Activated naive CD8-positive, alpha-beta T cell treated with anti-CD3 and anti-CD28 coated beads, Interleukin-2, amount 10 ng/mL, durations not matched to agents 7 days and 5 days (primary cell): ENCODE results near the gene SLC1A7. TPM values are rescaled to one million over a fixed set of nuclear protein-coding genes. Genes with fewer than 3 reads are reported as not detected.

Experiments used
- ATAC-seq: fragments of 150-1000 bp; cut with Tn5 transposase; one replicate; pipeline ENCODE4 v1.10.0; 2021; ENCODE audit warnings: low read depth, moderate library complexity
- POLR2A ChIA-PET: fragments of 350-600 bp; sonication (Branson Sonifier 250); formaldehyde crosslinking; loops from one replicate; lab custom pipeline; 2021; ENCODE audit warnings: antibody characterized with exemption; lab: Charles Lee
- DNase-seq: peaks from one replicate; pipeline ENCODE4 v3.0.0; 2021
- H3K27ac Mint-ChIP-seq: one replicate; pipeline ENCODE4 v1.8.0; 2022; ENCODE audit warnings: mild to moderate bottlenecking, mixed read lengths
- H3K27me3 Mint-ChIP-seq: one replicate; pipeline ENCODE4 v1.8.0; 2022; ENCODE audit warnings: mild to moderate bottlenecking, moderate library complexity, mixed read lengths
- H3K36me3 Mint-ChIP-seq: one replicate; pipeline ENCODE4 v1.8.0; 2021; ENCODE audit warnings: mild to moderate bottlenecking, mixed read lengths
- H3K4me1 Mint-ChIP-seq: one replicate; pipeline ENCODE4 v1.8.0; 2021; ENCODE audit warnings: mixed read lengths
- H3K4me3 Mint-ChIP-seq: one replicate; pipeline ENCODE4 v1.8.0; 2022; ENCODE audit warnings: mild to moderate bottlenecking, moderate library complexity, mixed read lengths
- H3K9me3 Mint-ChIP-seq: one replicate; pipeline ENCODE4 v1.8.0; 2021; ENCODE audit warnings: mixed read lengths
- total RNA-seq, 2 experiments: library from RNA; stranded (reverse); gene quantifications; one replicate each; pipeline ENCODE4 v1.2.3, GENCODE V29; 2021

SLC1A7 gene
- total RNA-seq, 2 experiments from 2014 or later, result not detected

GRCh38 chr1:53063744-53064515, 78.5 kb downstream of the SLC1A7 start:
- ATAC-seq (no peak), DNase-seq (no peak)
- Mint-ChIP-seq H3K27ac (no peak overlapping the region), H3K9me3 (no peaks in the 10 kb centered on the region), H3K27me3 (peaks cover 52% of the 10 kb centered on the region), H3K4me1 (no peaks in the 10 kb centered on the region), H3K36me3 (no peaks in the 10 kb centered on the region), H3K4me3 (no peak overlapping the region)
- POLR2A ChIA-PET, result no interaction called here

GRCh38 chr1:53062708-53063591, 79.5 kb downstream of the SLC1A7 start:
- H3K36me3 Mint-ChIP-seq, result no peaks in the 10 kb centered on the region
- no peak for ATAC-seq
- no peak for DNase-seq
- POLR2A ChIA-PET, result no interaction called here
- peak overlapping the region; percentile 52 for H3K4me3 Mint-ChIP-seq
- H3K27me3 Mint-ChIP-seq, result peaks cover 59% of the 10 kb centered on the region
- H3K4me1 Mint-ChIP-seq, result no peaks in the 10 kb centered on the region
- no peaks in the 10 kb centered on the region for H3K9me3 Mint-ChIP-seq
- no peak overlapping the region for H3K27ac Mint-ChIP-seq

- ATAC-seq, result peak; percentile 60
- Mint-ChIP-seq H3K27me3 (peaks cover 65% of the 10 kb centered on the region), H3K4me3 (peak within 1 kb of the TSS; percentile 52), H3K4me1 (no peaks in the 10 kb centered on the region), H3K9me3 (no peaks in the 10 kb centered on the region), H3K36me3 (no peaks in the 10 kb centered on the region), H3K27ac (no peak within 1 kb of the TSS)
- no peak for DNase-seq
- POLR2A ChIA-PET, result no interaction called here
These were observed 80.4 kb downstream of the SLC1A7 start, which contains the start of gene PODN for GRCh38 chr1:53061859-53062707. Gene PODN, plus strand, starts transcription at chr1:53062213. Its CDS starts 7,643 bp downstream, at chr1:53069856.

- POLR2A ChIA-PET, result no interaction called here
- no peaks in the 10 kb centered on the region for H3K4me1 Mint-ChIP-seq
- no peaks in the 10 kb centered on the region for H3K36me3 Mint-ChIP-seq
- DNase-seq (no peak), ATAC-seq (no peak)
- no peak overlapping the region for H3K27ac Mint-ChIP-seq
- no peaks in the 10 kb centered on the region for H3K9me3 Mint-ChIP-seq
- H3K4me3 Mint-ChIP-seq, result peak overlapping the region; percentile 50
- H3K27me3 Mint-ChIP-seq, result peaks cover 65% of the 10 kb centered on the region
These were observed 81.1 kb downstream of the SLC1A7 start for GRCh38 chr1:53061123-53061858.

- Mint-ChIP-seq H3K4me1 (no peaks in the 10 kb centered on the region), H3K27ac (no peak overlapping the region), H3K36me3 (no peaks in the 10 kb centered on the region), H3K9me3 (no peaks in the 10 kb centered on the region), H3K4me3 (no peak overlapping the region), H3K27me3 (peaks cover 65% of the 10 kb centered on the region)
- ATAC-seq, result no peak
- POLR2A ChIA-PET, result no interaction called here
- DNase-seq, result no peak
These were observed 81.9 kb downstream of the SLC1A7 start for GRCh38 chr1:53060579-53060978.

- POLR2A ChIA-PET, result no interaction called here
- DNase-seq (no peak), ATAC-seq (no peak)
- Mint-ChIP-seq H3K4me1 (no peaks in the 10 kb centered on the region), H3K9me3 (no peaks in the 10 kb centered on the region), H3K36me3 (peaks cover 21% of the 10 kb centered on the region), H3K27ac (no peak overlapping the region), H3K27me3 (peaks cover 39% of the 10 kb centered on the region), H3K4me3 (no peak overlapping the region)
These were observed 85.3 kb downstream of the SLC1A7 start for GRCh38 chr1:53057127-53057526.

GRCh38 chr1:53051676-53052075, 90.8 kb downstream of the SLC1A7 start:
- Mint-ChIP-seq H3K9me3 (no peaks in the 10 kb centered on the region), H3K27me3 (no peaks in the 10 kb centered on the region), H3K27ac (no peak overlapping the region), H3K4me1 (peaks cover 4% of the 10 kb centered on the region), H3K36me3 (peaks cover 31% of the 10 kb centered on the region), H3K4me3 (no peak overlapping the region)
- POLR2A ChIA-PET, result no interaction called here
- DNase-seq (no peak), ATAC-seq (no peak)

GRCh38 chr1:53050310-53050709, 92.1 kb downstream of the SLC1A7 start:
- Mint-ChIP-seq H3K4me1 (peaks cover 4% of the 10 kb centered on the region), H3K27ac (no peak overlapping the region), H3K4me3 (no peak overlapping the region), H3K27me3 (no peaks in the 10 kb centered on the region), H3K9me3 (no peaks in the 10 kb centered on the region), H3K36me3 (peaks cover 35% of the 10 kb centered on the region)
- ATAC-seq (no peak), DNase-seq (no peak)
- POLR2A ChIA-PET, result no interaction called here

GRCh38 chr1:53049574-53049967, 92.9 kb downstream of the SLC1A7 start:
- Mint-ChIP-seq H3K36me3 (peaks cover 34% of the 10 kb centered on the region), H3K9me3 (no peaks in the 10 kb centered on the region), H3K27me3 (no peaks in the 10 kb centered on the region), H3K4me1 (peaks cover 4% of the 10 kb centered on the region), H3K27ac (no peak overlapping the region), H3K4me3 (no peak overlapping the region)
- no peak for DNase-seq
- ATAC-seq, result no peak
- POLR2A ChIA-PET, result no interaction called here

GRCh38 chr1:53048960-53049573, 93.4 kb downstream of the SLC1A7 start:
- no peaks in the 10 kb centered on the region for H3K27me3 Mint-ChIP-seq
- peaks cover 31% of the 10 kb centered on the region for H3K36me3 Mint-ChIP-seq
- POLR2A ChIA-PET, result no interaction called here
- DNase-seq (no peak), ATAC-seq (no peak)
- H3K4me1 Mint-ChIP-seq, result peaks cover 4% of the 10 kb centered on the region
- H3K4me3 Mint-ChIP-seq, result no peak overlapping the region
- no peak overlapping the region for H3K27ac Mint-ChIP-seq
- no peaks in the 10 kb centered on the region for H3K9me3 Mint-ChIP-seq

GRCh38 chr1:53047737-53048736, 94.4 kb downstream of the SLC1A7 start:
- POLR2A ChIA-PET, result no interaction called here
- ATAC-seq (no peak), DNase-seq (no peak)
- no peaks in the 10 kb centered on the region for H3K27me3 Mint-ChIP-seq
- H3K36me3 Mint-ChIP-seq, result peaks cover 23% of the 10 kb centered on the region
- H3K4me3 Mint-ChIP-seq, result no peak overlapping the region
- peaks cover 4% of the 10 kb centered on the region for H3K4me1 Mint-ChIP-seq
- H3K9me3 Mint-ChIP-seq, result no peaks in the 10 kb centered on the region
- H3K27ac Mint-ChIP-seq, result no peak overlapping the region
